ENCODE data around the gene SLC39A9.

SLC39A9 gene

DNA sequence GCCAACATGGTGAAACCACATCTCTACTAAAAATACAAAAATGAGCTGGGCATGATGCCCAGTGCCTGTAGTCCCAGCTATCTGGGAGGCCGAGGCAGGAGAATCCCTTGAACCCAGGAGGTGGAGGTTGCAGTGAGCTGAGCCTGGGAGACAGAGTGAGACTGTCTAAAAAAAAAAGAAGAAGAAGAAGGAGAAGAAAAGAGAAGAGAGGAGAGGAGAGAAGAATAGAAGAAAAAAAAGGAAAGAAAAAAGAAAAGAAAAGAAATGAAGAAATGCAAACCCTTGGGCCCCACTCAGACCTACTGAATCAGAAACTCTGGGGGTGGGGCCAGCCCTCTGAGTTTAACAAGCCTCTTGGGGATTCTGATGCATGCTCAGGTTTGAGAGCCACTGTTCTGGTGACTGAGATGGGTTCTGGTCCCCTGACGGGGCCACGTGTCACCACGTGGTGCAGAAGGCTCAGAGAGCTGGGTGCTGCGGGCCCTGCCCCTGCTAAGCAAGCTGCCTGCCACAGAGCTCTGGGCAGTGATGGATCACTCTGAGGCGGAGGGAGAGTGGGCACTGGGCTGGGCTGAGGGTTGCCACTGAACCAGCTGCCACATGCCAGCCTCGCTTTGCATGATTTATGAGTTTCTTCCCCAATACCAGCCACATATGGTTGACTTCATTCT is 37.9 kb upstream of the SLC39A9 start:
- no peaks in the 10 kb centered on the region for H3K36me3 Mint-ChIP-seq (ENCODE audit: low read depth)
- H3K4me1 Mint-ChIP-seq (ENCODE audit: low read depth) = peaks cover 23% of the 10 kb centered on the region
- no peak overlapping the region for H3K27ac Mint-ChIP-seq
- no peaks in the 10 kb centered on the region for H3K9me3 Mint-ChIP-seq
- no peaks in the 10 kb centered on the region for H3K27me3 Mint-ChIP-seq
- no peak overlapping the region for H3K4me3 Mint-ChIP-seq

- Mint-ChIP-seq H3K27ac (no peak overlapping the region), H3K4me1 (ENCODE audit: low read depth) (peaks cover 17% of the 10 kb centered on the region), H3K4me3 (no peak overlapping the region), H3K9me3 (no peaks in the 10 kb centered on the region), H3K36me3 (ENCODE audit: low read depth) (no peaks in the 10 kb centered on the region), H3K27me3 (no peaks in the 10 kb centered on the region)
Measured at GRCh38 chr14:69363055-69363454, 35.4 kb upstream of the SLC39A9 start.

DNA sequence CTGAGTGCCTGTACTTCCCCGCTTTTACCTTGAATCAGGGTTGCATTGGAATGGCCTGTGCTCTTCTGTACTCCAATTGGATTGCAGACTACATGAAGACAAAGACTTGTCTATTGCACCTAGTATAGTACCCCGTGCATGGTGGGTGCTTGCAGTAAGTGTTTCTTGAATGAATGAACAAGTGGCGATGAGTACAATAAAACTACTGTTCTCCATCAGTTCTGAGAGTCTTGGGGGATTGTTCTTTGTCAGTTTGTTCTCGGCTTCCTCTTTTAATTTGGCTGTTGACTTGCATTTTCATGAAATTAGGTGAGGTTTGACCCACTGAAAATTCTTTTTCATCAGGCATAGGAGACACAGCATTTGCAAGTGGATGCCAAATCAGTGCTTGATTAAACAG is 34.5 kb upstream of the SLC39A9 start:
- Mint-ChIP-seq H3K9me3 (no peaks in the 10 kb centered on the region), H3K4me3 (no peak overlapping the region), H3K4me1 (ENCODE audit: low read depth) (peaks cover 8% of the 10 kb centered on the region), H3K36me3 (ENCODE audit: low read depth) (no peaks in the 10 kb centered on the region), H3K27ac (no peak overlapping the region), H3K27me3 (no peaks in the 10 kb centered on the region)

GRCh38 chr14:69364378-69364777 is 34.1 kb upstream of the SLC39A9 start:
- no peaks in the 10 kb centered on the region for H3K36me3 Mint-ChIP-seq (ENCODE audit: low read depth)
- H3K27ac Mint-ChIP-seq = no peak overlapping the region

DNA sequence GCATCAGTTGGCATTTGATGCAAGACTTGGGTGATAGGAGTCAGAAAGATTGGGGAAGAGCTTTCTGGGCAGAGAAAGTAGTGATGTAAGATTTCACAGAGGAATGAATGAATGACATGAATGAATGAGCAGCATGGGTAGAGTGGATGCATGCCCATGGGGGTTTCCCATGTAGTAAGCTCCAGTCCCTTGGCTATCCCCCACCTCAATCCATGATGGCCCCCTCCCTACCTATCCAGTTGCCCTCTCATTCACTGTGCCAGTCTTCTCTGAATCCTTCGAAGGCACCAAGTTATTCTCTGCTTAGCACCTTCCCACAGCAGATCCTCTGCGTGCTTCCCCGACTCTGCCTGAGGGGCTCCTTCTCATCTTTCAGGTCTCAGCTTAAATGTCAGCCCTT is 32.4 kb upstream of the SLC39A9 start:
- Mint-ChIP-seq H3K27me3 (no peaks in the 10 kb centered on the region), H3K4me1 (ENCODE audit: low read depth) (no peaks in the 10 kb centered on the region), H3K4me3 (no peak overlapping the region), H3K36me3 (ENCODE audit: low read depth) (no peaks in the 10 kb centered on the region), H3K9me3 (no peaks in the 10 kb centered on the region), H3K27ac (no peak overlapping the region)

More at GRCh38 chr14:69364378-69364777, 34.1 kb upstream of the SLC39A9 start:
- H3K27me3 Mint-ChIP-seq = no peaks in the 10 kb centered on the region
- H3K9me3 Mint-ChIP-seq = no peaks in the 10 kb centered on the region
- peaks cover 4% of the 10 kb centered on the region for H3K4me1 Mint-ChIP-seq (ENCODE audit: low read depth)
- H3K4me3 Mint-ChIP-seq = no peak overlapping the region

DNA sequence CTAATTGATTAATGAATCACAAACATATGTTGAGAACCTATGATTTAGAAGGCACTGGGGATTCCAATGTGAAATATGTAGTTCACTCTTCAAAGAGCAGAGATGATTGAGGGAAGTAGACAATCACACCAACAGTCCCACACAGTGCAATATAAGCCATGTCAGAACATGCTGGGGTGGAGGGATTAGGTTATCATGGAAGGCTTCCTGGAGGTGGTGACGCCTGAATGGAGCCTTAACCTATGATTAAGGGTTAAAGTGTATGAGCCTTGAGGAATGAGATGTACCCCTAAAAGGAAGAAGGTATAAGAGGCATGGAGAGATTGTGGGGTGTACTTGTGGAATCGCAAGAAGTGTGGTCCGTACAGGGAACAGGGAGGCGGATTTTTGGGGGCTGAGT is 31.7 kb upstream of the SLC39A9 start:
- H3K4me3 Mint-ChIP-seq = no peak overlapping the region
- no peaks in the 10 kb centered on the region for H3K4me1 Mint-ChIP-seq (ENCODE audit: low read depth)
- H3K36me3 Mint-ChIP-seq (ENCODE audit: low read depth) = peaks cover under 1% of the 10 kb centered on the region
- no peaks in the 10 kb centered on the region for H3K27me3 Mint-ChIP-seq
- no peak overlapping the region for H3K27ac Mint-ChIP-seq
- no peaks in the 10 kb centered on the region for H3K9me3 Mint-ChIP-seq

DNA sequence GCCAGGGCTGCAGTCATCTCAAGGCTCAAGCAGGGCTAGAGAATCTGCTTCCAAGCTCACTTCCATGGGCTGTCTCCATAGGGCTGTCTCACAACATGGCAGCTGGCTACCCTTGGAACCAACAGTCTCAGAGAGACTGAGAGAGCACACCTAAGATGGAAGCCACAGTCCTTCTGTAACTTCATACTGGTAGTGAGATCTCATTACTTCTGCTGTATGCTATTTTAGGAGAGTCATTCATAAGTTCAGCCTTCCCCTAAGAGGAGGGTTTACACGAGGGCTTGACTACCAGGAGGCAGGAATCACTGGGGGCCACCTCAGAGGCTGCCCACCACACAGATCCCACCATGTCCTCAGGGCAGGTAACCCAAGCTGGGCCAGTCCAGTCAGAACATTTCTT is 30.1 kb upstream of the SLC39A9 start:
- peaks cover 11% of the 10 kb centered on the region for H3K36me3 Mint-ChIP-seq (ENCODE audit: low read depth)
- no peak overlapping the region for H3K4me3 Mint-ChIP-seq
- no peaks in the 10 kb centered on the region for H3K27me3 Mint-ChIP-seq
- peaks cover 6% of the 10 kb centered on the region for H3K4me1 Mint-ChIP-seq (ENCODE audit: low read depth)
- no peak overlapping the region for H3K27ac Mint-ChIP-seq
- H3K9me3 Mint-ChIP-seq = no peaks in the 10 kb centered on the region

- no peaks in the 10 kb centered on the region for H3K27me3 Mint-ChIP-seq
Measured at GRCh38 chr14:69370061-69370460, 28.4 kb upstream of the SLC39A9 start.

GRCh38 chr14:69372146-69372545 is 26.3 kb upstream of the SLC39A9 start:
- peaks cover 7% of the 10 kb centered on the region for H3K9me3 Mint-ChIP-seq
- no peak overlapping the region for H3K27ac Mint-ChIP-seq
- no peak overlapping the region for H3K4me3 Mint-ChIP-seq
- H3K27me3 Mint-ChIP-seq = no peaks in the 10 kb centered on the region
- H3K36me3 Mint-ChIP-seq (ENCODE audit: low read depth) = peaks cover 43% of the 10 kb centered on the region
- peaks cover 15% of the 10 kb centered on the region for H3K4me1 Mint-ChIP-seq (ENCODE audit: low read depth)

More at GRCh38 chr14:69370061-69370460, 28.4 kb upstream of the SLC39A9 start:
- H3K4me1 Mint-ChIP-seq (ENCODE audit: low read depth) = peaks cover 15% of the 10 kb centered on the region
- H3K4me3 Mint-ChIP-seq = no peak overlapping the region
- H3K27ac Mint-ChIP-seq = no peak overlapping the region
- no peaks in the 10 kb centered on the region for H3K9me3 Mint-ChIP-seq
- H3K36me3 Mint-ChIP-seq (ENCODE audit: low read depth) = peaks cover 22% of the 10 kb centered on the region

DNA sequence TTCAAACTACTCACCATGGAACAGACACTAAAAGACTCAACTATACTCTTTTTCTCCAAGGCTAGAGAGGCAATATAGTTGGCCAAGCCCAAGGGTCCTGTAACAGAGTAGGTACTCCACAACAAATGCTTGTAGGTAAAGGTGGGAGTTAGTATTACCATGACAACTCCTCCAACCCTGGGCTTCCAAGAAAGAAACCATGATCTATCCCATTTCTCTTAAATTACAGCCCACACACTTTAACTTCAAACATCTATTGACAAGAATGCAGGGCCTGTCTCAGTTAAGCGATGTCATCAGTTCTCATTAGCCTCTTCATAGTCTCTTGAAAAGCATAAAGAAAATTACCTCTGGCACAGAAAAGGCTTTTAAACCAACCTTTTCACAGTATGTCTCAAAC is 25.4 kb upstream of the SLC39A9 start:
- Mint-ChIP-seq H3K27me3 (no peaks in the 10 kb centered on the region), H3K9me3 (peaks cover 7% of the 10 kb centered on the region), H3K4me3 (no peak overlapping the region), H3K27ac (peak overlapping the region; percentile 19), H3K36me3 (ENCODE audit: low read depth) (peaks cover 48% of the 10 kb centered on the region), H3K4me1 (ENCODE audit: low read depth) (peaks cover 15% of the 10 kb centered on the region)

DNA sequence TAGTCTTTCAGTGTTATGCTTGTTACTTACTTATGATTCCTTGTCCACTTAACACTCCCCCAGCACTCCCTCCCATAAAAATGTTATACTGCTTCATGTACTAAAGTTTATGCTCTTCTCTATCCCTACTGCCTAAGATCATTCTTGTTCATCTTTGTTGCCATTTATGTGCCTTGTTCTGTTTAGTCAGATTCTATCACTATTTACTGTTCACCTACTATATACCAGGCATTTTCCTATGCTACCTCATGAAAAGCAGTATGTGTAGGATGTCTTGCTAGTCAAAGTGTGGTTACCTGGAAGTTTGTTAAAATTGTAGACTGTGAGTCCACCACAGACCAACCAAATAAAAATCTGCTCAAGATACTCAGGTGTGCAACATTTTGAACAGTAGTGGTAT is 24.3 kb upstream of the SLC39A9 start:
- Mint-ChIP-seq H3K4me3 (no peak overlapping the region), H3K36me3 (ENCODE audit: low read depth) (peaks cover 56% of the 10 kb centered on the region), H3K9me3 (peaks cover 7% of the 10 kb centered on the region), H3K27me3 (no peaks in the 10 kb centered on the region), H3K27ac (peak overlapping the region; percentile 6), H3K4me1 (ENCODE audit: low read depth) (peaks cover 15% of the 10 kb centered on the region)

GRCh38 chr14:69375182-69375581 is 23.3 kb upstream of the SLC39A9 start:
- H3K4me1 Mint-ChIP-seq (ENCODE audit: low read depth) = peaks cover 15% of the 10 kb centered on the region
- no peak overlapping the region for H3K27ac Mint-ChIP-seq
- H3K27me3 Mint-ChIP-seq = no peaks in the 10 kb centered on the region
- H3K36me3 Mint-ChIP-seq (ENCODE audit: low read depth) = peaks cover 65% of the 10 kb centered on the region
- H3K9me3 Mint-ChIP-seq = peaks cover 7% of the 10 kb centered on the region
- no peak overlapping the region for H3K4me3 Mint-ChIP-seq

- no peaks in the 10 kb centered on the region for H3K27me3 Mint-ChIP-seq
- peaks cover 70% of the 10 kb centered on the region for H3K36me3 Mint-ChIP-seq (ENCODE audit: low read depth)
- H3K9me3 Mint-ChIP-seq = peaks cover 7% of the 10 kb centered on the region
- H3K4me3 Mint-ChIP-seq = no peak overlapping the region
- peaks cover 19% of the 10 kb centered on the region for H3K4me1 Mint-ChIP-seq (ENCODE audit: low read depth)
- H3K27ac Mint-ChIP-seq = no peak overlapping the region
Measured at GRCh38 chr14:69375722-69376121, 22.8 kb upstream of the SLC39A9 start.

DNA sequence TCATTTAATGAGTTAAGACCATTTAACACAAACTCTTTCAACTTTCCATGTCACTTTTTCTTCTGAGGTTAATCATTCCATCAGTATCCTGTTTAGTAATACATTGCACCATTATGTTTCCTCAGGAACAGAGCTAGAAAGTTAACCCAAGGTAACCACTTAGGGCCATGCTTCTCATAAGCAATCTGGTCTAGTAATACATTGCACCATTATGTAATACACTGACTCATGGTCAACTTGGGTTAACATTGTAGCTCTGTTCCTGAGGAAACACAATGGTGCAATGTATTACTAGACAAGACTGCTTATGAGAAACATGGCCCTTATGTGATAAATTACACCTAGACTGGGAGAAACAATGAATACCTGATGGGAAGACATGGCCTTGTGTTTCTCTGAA is 22.1 kb upstream of the SLC39A9 start:
- H3K4me3 Mint-ChIP-seq = no peak overlapping the region
- peaks cover 73% of the 10 kb centered on the region for H3K36me3 Mint-ChIP-seq (ENCODE audit: low read depth)
- H3K4me1 Mint-ChIP-seq (ENCODE audit: low read depth) = peaks cover 19% of the 10 kb centered on the region
- H3K9me3 Mint-ChIP-seq = peaks cover 7% of the 10 kb centered on the region
- H3K27ac Mint-ChIP-seq = no peak overlapping the region
- H3K27me3 Mint-ChIP-seq = no peaks in the 10 kb centered on the region

- Mint-ChIP-seq H3K4me1 (ENCODE audit: low read depth) (peaks cover 14% of the 10 kb centered on the region), H3K27ac (no peak overlapping the region), H3K36me3 (ENCODE audit: low read depth) (peaks cover 72% of the 10 kb centered on the region), H3K27me3 (no peaks in the 10 kb centered on the region), H3K4me3 (no peak overlapping the region), H3K9me3 (peaks cover 7% of the 10 kb centered on the region)
Measured at GRCh38 chr14:69378274-69378673, 20.2 kb upstream of the SLC39A9 start.

DNA sequence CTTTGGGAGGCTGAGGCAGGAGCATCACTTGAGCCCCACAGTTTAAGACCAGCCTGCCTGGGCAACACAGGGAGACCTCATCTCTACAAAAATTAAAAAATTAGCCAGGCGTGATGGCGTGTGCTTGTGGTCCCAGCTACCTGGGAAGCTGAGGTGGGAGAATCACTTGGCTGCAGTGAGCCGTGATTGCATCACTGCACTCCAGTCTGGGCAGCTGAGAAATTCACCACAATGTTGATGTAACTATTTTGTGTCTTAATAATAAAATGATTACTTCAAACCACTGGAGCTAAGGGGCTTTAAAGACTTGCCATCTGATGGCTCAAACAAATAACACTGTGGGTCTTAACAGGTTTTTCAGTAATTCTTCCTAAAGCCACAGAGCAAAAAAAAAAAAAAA is 11.2 kb upstream of the SLC39A9 start:
- H3K9me3 Mint-ChIP-seq = no peaks in the 10 kb centered on the region
- H3K4me1 Mint-ChIP-seq (ENCODE audit: low read depth) = peaks cover 42% of the 10 kb centered on the region
- H3K36me3 Mint-ChIP-seq (ENCODE audit: low read depth) = peaks cover 89% of the 10 kb centered on the region
- H3K27ac Mint-ChIP-seq = no peak overlapping the region
- no peaks in the 10 kb centered on the region for H3K27me3 Mint-ChIP-seq
- H3K4me3 Mint-ChIP-seq = no peak overlapping the region

Data from stimulated activated naive CD8-positive, alpha-beta T cell treated with anti-CD3 and anti-CD28 coated beads, Interleukin-15, Interleukin-2, amounts not matched to agents 100 ng/mL and 50 ng/mL, for 24 hours (primary cell).